ENCODE measurements around the gene ZNF496.
"Not testable (repeated sequence)": the region's sequence is repeated elsewhere in the genome, so short reads cannot be mapped to it uniquely, and the experiment has no call there.

The ZNF496 gene

GRCh38 chr1:247291161-247291560, 40.5 kb downstream of the ZNF496 start:
- DNase-seq, result no peak

GRCh38 chr1:247290576-247290975, 41.1 kb downstream of the ZNF496 start:
- DNase-seq, result no peak

GRCh38 chr1:247289274-247289892, 42.3 kb downstream of the ZNF496 start:
- DNase-seq, result not testable (repeated sequence)

- no peak for DNase-seq
Observed at GRCh38 chr1:247288341-247288740, 43.3 kb downstream of the ZNF496 start.

GRCh38 chr1:247287460-247287859, 44.2 kb downstream of the ZNF496 start:
- DNase-seq, result no peak

- no peak for DNase-seq
Observed at GRCh38 chr1:247286134-247286670, 45.5 kb downstream of the ZNF496 start.

GRCh38 chr1:247281001-247281574, 50.6 kb downstream of the ZNF496 start:
- DNase-seq, result no peak

- DNase-seq, result no peak
Observed at GRCh38 chr1:247277191-247277590, 54.5 kb downstream of the ZNF496 start.

- DNase-seq, result no peak
Observed at GRCh38 chr1:247274605-247275256, 56.9 kb downstream of the ZNF496 start.

GRCh38 chr1:247273013-247273412, 58.7 kb downstream of the ZNF496 start:
- peak; percentile 41 for DNase-seq

GRCh38 chr1:247270003-247270402, 61.7 kb downstream of the ZNF496 start:
- DNase-seq, result no peak

GRCh38 chr1:247269133-247269532, 62.5 kb downstream of the ZNF496 start:
- no peak for DNase-seq

GRCh38 chr1:247268390-247269045, 63.1 kb downstream of the ZNF496 start:
- no peak for DNase-seq

- DNase-seq, result no peak
Observed at GRCh38 chr1:247266053-247266452, 65.6 kb downstream of the ZNF496 start.

- not testable (repeated sequence) for DNase-seq
Observed at GRCh38 chr1:247255772-247256171, 75.9 kb downstream of the ZNF496 start, which contains the start of gene VN1R5. TSS of gene VN1R5 (plus strand) at chr1:247256072.

GRCh38 chr1:247247568-247247967, 84.1 kb downstream of the ZNF496 start:
- no peak for DNase-seq
